H1 (cell line): ENCODE measurements around the gene ARRDC2. TPM values are rescaled to one million over a fixed set of nuclear protein-coding genes. Genes with fewer than 3 reads are reported as not detected.

Source experiments
- CTCF ChIA-PET: fragments of 300-600 bp; sonication (Branson Sonifier 250); formaldehyde crosslinking; loops from one replicate; lab custom pipeline; 2021; ENCODE audit not compliant: partially characterized antibody; lab: Charles Lee
- POLR2A ChIA-PET: fragments of 300-600 bp; sonication (Branson Sonifier 250); formaldehyde crosslinking; loops from one replicate; lab custom pipeline; 2021; ENCODE audit warnings: inconsistent platforms; ENCODE audit not compliant: partially characterized antibody; lab: Charles Lee
- DNase-seq, 2 experiments: peaks; one replicate each; pipeline versions ENCODE4 v3.0.0 to v3.0.0-alpha.2; 2010 to 2022; ENCODE audit warnings: low spot score in 2 of 2, low read depth in 1 of 2, mixed read lengths in 1 of 2
- FAIRE-seq: peaks from 2 replicates; lab custom pipeline; 2011; peaks lifted over from hg19 to GRCh38; lab: Jason Lieb, UNC
- H2AFZ ChIP-seq: 2 replicates; pipeline ENCODE4 v1.8.1; 2012; ENCODE audit warnings: low read length, inconsistent platforms
- H2AK5ac ChIP-seq: 2 replicates; pipeline ENCODE4 v1.6.1; 2013; ENCODE audit warnings: low read depth, low read length
- H2BK120ac ChIP-seq: replicated peaks from 2 replicates; pipeline ENCODE3; 2013; ENCODE audit warnings: low read depth, low read length, inconsistent platforms
- H2BK12ac ChIP-seq: 2 replicates; pipeline ENCODE4 v1.6.1; 2013; ENCODE audit warnings: low read depth, low read length
- H2BK15ac ChIP-seq: 2 replicates; pipeline ENCODE4 v1.6.1; 2013; ENCODE audit warnings: low read length
- H2BK20ac ChIP-seq: 2 replicates; pipeline ENCODE4 v1.6.1; 2013; ENCODE audit warnings: low read length
- H2BK5ac ChIP-seq: 2 replicates; pipeline ENCODE4 v1.6.1; 2013; ENCODE audit warnings: low read depth, low read length
- H3K14ac ChIP-seq: 2 replicates; pipeline ENCODE4 v1.6.1; 2013; ENCODE audit warnings: inconsistent platforms; ENCODE audit not compliant: insufficient read length
- H3K18ac ChIP-seq: 2 replicates; pipeline ENCODE4 v1.6.1; 2013; ENCODE audit warnings: low read length; ENCODE audit errors: extremely low read depth
- H3K23ac ChIP-seq: 2 replicates; pipeline ENCODE4 v1.6.1; 2013; ENCODE audit warnings: inconsistent platforms; ENCODE audit not compliant: insufficient read length
- H3K23me2 ChIP-seq: 2 replicates; pipeline ENCODE4 v1.6.1; 2013; ENCODE audit warnings: low read depth, low read length
- H3K27ac ChIP-seq: 2 replicates; pipeline ENCODE4 v1.6.1; 2011; ENCODE audit warnings: low read depth, low read length, inconsistent platforms
- H3K27me3 ChIP-seq, 4 experiments: replicated peaks in 1 of 4; 1 replicate in 1 of 4; 2 replicates in 3 of 4; pipeline versions ENCODE4 v1.6.1 to v1.8.1; 2011 to 2013; ENCODE audit warnings: low read length in 3 of 4, mild to moderate bottlenecking in 3 of 4, inconsistent platforms in 2 of 4, mixed read lengths in 2 of 4, moderate library complexity in 1 of 4; ENCODE audit not compliant: control insufficient read depth in 3 of 4, insufficient read depth in 3 of 4; ENCODE audit errors: extremely low read depth in 1 of 4
- H3K36me3 ChIP-seq, 4 experiments: 2 replicates each; pipeline versions ENCODE4 v1.6.1 to v1.8.1; 2011 to 2013; ENCODE audit warnings: mild to moderate bottlenecking in 4 of 4, low read length in 3 of 4, moderate library complexity in 2 of 4, control low read depth in 1 of 4, inconsistent platforms in 1 of 4; ENCODE audit not compliant: insufficient read depth in 4 of 4, control insufficient read depth in 2 of 4
- H3K4ac ChIP-seq: replicated peaks from 2 replicates; pipeline ENCODE3; 2013; ENCODE audit warnings: low read length, low read depth, mixed read lengths, inconsistent platforms; ENCODE audit not compliant: insufficient read length
- H3K4me1 ChIP-seq, 4 experiments: replicated peaks in 1 of 4; 1 replicate in 1 of 4; 2 replicates in 3 of 4; pipeline versions ENCODE4 v1.6.1 to v1.8.1; 2011 to 2013; ENCODE audit warnings: low read length in 3 of 4, inconsistent platforms in 2 of 4, mixed read lengths in 1 of 4; ENCODE audit not compliant: insufficient read depth in 4 of 4, control insufficient read depth in 3 of 4
- H3K4me2 ChIP-seq, 2 experiments: 2 replicates each; pipeline versions ENCODE4 v1.6.1 to v1.8.1; 2011 to 2013; ENCODE audit warnings: low read depth in 2 of 2, low read length in 2 of 2, control low read depth in 1 of 2, inconsistent platforms in 1 of 2, mild to moderate bottlenecking in 1 of 2; ENCODE audit not compliant: insufficient read depth in 1 of 2
- H3K4me3 ChIP-seq, 4 experiments: fragments of 200-600, 300-600 bp in 1 of 4; sonication (generic), shearing (Covaris generic), sonication (Bioruptor Twin) in 1 of 4; 2 replicates each; pipeline versions ENCODE4 v1.5.1 to v1.8.1; 2011 to 2016; ENCODE audit warnings: low read length in 4 of 4, low read depth in 3 of 4, control low read depth in 2 of 4, inconsistent platforms in 2 of 4, mild to moderate bottlenecking in 2 of 4, mixed read lengths in 1 of 4, moderate library complexity in 1 of 4; ENCODE audit not compliant: insufficient read depth in 2 of 4; ENCODE audit errors: extremely low read depth in 1 of 4
- H3K56ac ChIP-seq: replicated peaks from 2 replicates; pipeline ENCODE3; 2013; ENCODE audit warnings: low read depth, mild to moderate bottlenecking, mixed read lengths, low read length, inconsistent platforms; ENCODE audit not compliant: insufficient read length
- H3K79me1 ChIP-seq: 2 replicates; pipeline ENCODE4 v1.6.1; 2013; ENCODE audit warnings: low read depth, low read length, control low read depth
- H3K79me2 ChIP-seq, 2 experiments: 2 replicates each; pipeline versions ENCODE4 v1.6.1 to v1.8.1; 2012 to 2013; ENCODE audit warnings: low read length in 2 of 2, mild to moderate bottlenecking in 2 of 2, inconsistent platforms in 1 of 2; ENCODE audit not compliant: insufficient read depth in 2 of 2, control insufficient read depth in 1 of 2
- H3K9ac ChIP-seq, 4 experiments: replicated peaks in 1 of 4; 1 replicate in 1 of 4; 2 replicates in 3 of 4; pipeline versions ENCODE4 v1.6.1 to v1.8.1; 2011 to 2013; ENCODE audit warnings: low read depth in 3 of 4, low read length in 3 of 4, control low read depth in 2 of 4, mild to moderate bottlenecking in 2 of 4, moderate library complexity in 2 of 4, inconsistent platforms in 1 of 4; ENCODE audit errors: extremely low read depth in 1 of 4
- H3K9me3 ChIP-seq, 2 experiments: 2 replicates each; pipeline versions ENCODE4 v1.6.1 to v1.8.1; 2012 to 2013; ENCODE audit warnings: mild to moderate bottlenecking in 2 of 2, moderate library complexity in 2 of 2, control low read depth in 1 of 2, inconsistent platforms in 1 of 2, low read depth in 1 of 2, low read length in 1 of 2, mixed read lengths in 1 of 2; ENCODE audit not compliant: insufficient read depth in 2 of 2
- H4K20me1 ChIP-seq, 2 experiments: replicated peaks in 1 of 2; 2 replicates each; pipeline versions ENCODE3 to v1.8.1; 2011 to 2013; ENCODE audit warnings: inconsistent platforms in 2 of 2, low read length in 2 of 2, mild to moderate bottlenecking in 1 of 2; ENCODE audit not compliant: insufficient read depth in 2 of 2, control insufficient read depth in 1 of 2
- H4K5ac ChIP-seq: 2 replicates; pipeline ENCODE4 v1.6.1; 2013; ENCODE audit warnings: low read length, low read depth, mixed read lengths, inconsistent platforms; ENCODE audit not compliant: insufficient read length
- H4K8ac ChIP-seq: 2 replicates; pipeline ENCODE4 v1.8.0; 2013; ENCODE audit warnings: mild to moderate bottlenecking, moderate library complexity, low read length, inconsistent platforms; ENCODE audit not compliant: insufficient read depth; ENCODE audit errors: extremely low read depth
- H4K91ac ChIP-seq: replicated peaks from 2 replicates; pipeline ENCODE3; 2013; ENCODE audit warnings: low read length, mixed read lengths, inconsistent platforms; ENCODE audit not compliant: insufficient read length
- CBX8 ChIP-seq: fragments of 300-800, 300-1000 bp; sonication (generic); IDR thresholded peaks from 2 replicates; pipeline ENCODE4 v1.7.1; 2016; ENCODE audit warnings: low read depth, low read length, borderline replicate concordance
- CEBPB ChIP-seq: IDR thresholded peaks from 2 replicates; pipeline ENCODE4 v1.6.1; 2012; ENCODE audit warnings: low read depth, low read length
- CHD2 ChIP-seq: IDR thresholded peaks from 2 replicates; pipeline ENCODE4 v1.6.1; 2012; ENCODE audit warnings: low read length, improper control_type of control experiment
- CTBP2 ChIP-seq: IDR thresholded peaks from 2 replicates; pipeline ENCODE4 v1.7.0; 2011; ENCODE audit warnings: borderline replicate concordance, mild to moderate bottlenecking, moderate library complexity, mixed read lengths, low read length; ENCODE audit not compliant: insufficient read depth, insufficient read length
- EP300 ChIP-seq, 2 experiments: IDR thresholded peaks; 1 replicate in 1 of 2; 2 replicates in 1 of 2; pipeline ENCODE4 v1.6.1; 2011 to 2012; ENCODE audit warnings: low read depth in 2 of 2, low read length in 2 of 2, mild to moderate bottlenecking in 2 of 2, borderline replicate concordance in 1 of 2, inconsistent platforms in 1 of 2, moderate library complexity in 1 of 2
- HDAC6 ChIP-seq: IDR thresholded peaks from one replicate; pipeline ENCODE4 v1.7.1; 2012; ENCODE audit warnings: low read depth, mild to moderate bottlenecking, inconsistent platforms, low read length, moderate library complexity
- MAFK ChIP-seq: IDR thresholded peaks from 2 replicates; pipeline ENCODE4 v1.6.1; 2012; ENCODE audit warnings: low read depth, mild to moderate bottlenecking, improper control_type of control experiment, low read length
- RBBP5 ChIP-seq: IDR thresholded peaks from 2 replicates; pipeline ENCODE4 v1.7.1; 2012; ENCODE audit warnings: low read depth, mild to moderate bottlenecking, inconsistent platforms, low read length, moderate library complexity, borderline replicate concordance
- RFX5 ChIP-seq: IDR thresholded peaks from 2 replicates; pipeline ENCODE4 v1.6.1; 2011; ENCODE audit warnings: low read depth, low read length, improper control_type of control experiment, borderline replicate concordance
- SIN3A ChIP-seq, 2 experiments: IDR thresholded peaks in 1 of 2; conservative IDR thresholded peaks in 1 of 2; 2 replicates each; pipeline ENCODE4 v1.6.1; 2011 to 2012; ENCODE audit warnings: low read length in 2 of 2, improper control_type of control experiment in 1 of 2, low read depth in 1 of 2, mild to moderate bottlenecking in 1 of 2
- SP1 ChIP-seq: IDR thresholded peaks from 2 replicates; pipeline ENCODE4 v1.6.1; 2011; ENCODE audit warnings: low read depth, low read length
- SUZ12 ChIP-seq: fragments of 200-600 bp; sonication (generic); IDR thresholded peaks from 2 replicates; pipeline ENCODE4 v1.6.1; 2012; ENCODE audit warnings: mild to moderate bottlenecking, inconsistent platforms, low read length, moderate library complexity, mixed read lengths
- TCF12 ChIP-seq: IDR thresholded peaks from 2 replicates; pipeline ENCODE4 v1.6.1; 2011; ENCODE audit warnings: low read depth, mild to moderate bottlenecking, low read length
- TEAD4 ChIP-seq: IDR thresholded peaks from 2 replicates; pipeline ENCODE4 v1.6.1; 2012; ENCODE audit warnings: low read depth, low read length, inconsistent platforms, mixed read lengths
- WGBS, 2 experiments: shearing (Covaris generic) in 1 of 2; methylation state at CpG; one replicate each; pipeline versions ENCODE4 v1.1.6 to v1.1.7; 2013 to 2015; ENCODE audit warnings: low lambda C conversion rate in 2 of 2, mixed read lengths in 2 of 2, inconsistent platforms in 1 of 2, low coverage in 1 of 2, missing lambda C conversion rate in 1 of 2; ENCODE audit not compliant: insufficient replicate concordance in 2 of 2, insufficient coverage in 1 of 2, insufficient read length in 1 of 2; ENCODE audit errors: extremely low coverage in 1 of 2, missing lambda C conversion rate in 1 of 2; 5-methylcytosine and 5-hydroxymethylcytosine counted together
- polyA plus RNA-seq, 7 experiments: library from polyadenylated mRNA; depleted of rRNA in 3 of 7; stranded (reverse) in 5 of 7; unstranded in 2 of 7; fragments of >200 nt in 5 of 7; fragments of 200-250 nt in 2 of 7; gene quantifications; 1 replicate in 5 of 7; 2 replicates in 1 of 7; 4 replicates in 1 of 7; pipeline versions ENCODE4 v1.2.1 to v1.2.3, GENCODE V29; 2011 to 2013; ENCODE audit warnings: missing spikeins in 2 of 7, mixed read lengths in 2 of 7
- total RNA-seq: library from RNA; stranded (reverse); fragmentation: NEBNext Ultra II Directional; extraction: Animal tissue kit (Norgen Biotek cat#: 25700); gene quantifications from 2 replicates; pipeline ENCODE4 v1.2.1, GENCODE V29; 2021

The ARRDC2 gene
- total and polyA plus RNA-seq, 2 of the 8 experiments (the other 6 are each of a cell fraction or from before 2014, with no cell fraction given): 5.4 to 6.9 TPM

DNA sequence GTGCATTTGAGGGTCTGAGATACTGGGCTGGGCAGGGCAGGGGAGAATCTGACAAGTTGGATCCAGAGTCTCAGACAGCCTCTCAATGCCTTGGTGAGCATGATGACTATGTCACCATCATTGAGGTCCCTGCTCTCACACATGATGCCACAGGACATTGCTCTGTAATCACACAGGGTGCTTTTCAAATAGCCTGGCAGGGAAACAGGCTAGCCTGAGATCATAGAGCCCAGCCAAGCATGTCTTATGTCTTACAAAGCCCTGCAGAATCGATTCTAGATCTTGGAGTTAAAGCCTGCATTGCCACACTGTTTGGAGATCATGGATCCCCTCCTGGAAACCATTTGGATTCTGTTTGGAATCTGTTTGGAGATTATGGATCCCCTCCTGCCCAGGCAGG, 35.7 kb upstream of the ARRDC2 start:
- no peak overlapping the region for H2BK12ac ChIP-seq
- H3K4ac ChIP-seq: no peak overlapping the region
- no peak overlapping the region for H3K4me3 ChIP-seq
- no peaks in the 10 kb centered on the region for H3K9me3 ChIP-seq
- H2BK120ac ChIP-seq: no peak overlapping the region
- WGBS, 2 experiments: 78% methylated on average over 1 of the region's 1 CpG; no CpG with 5 or more reads in 1 of the 2 experiments
- no peak overlapping the region for H2AK5ac ChIP-seq
- H3K27ac ChIP-seq: no peak overlapping the region
- H2BK20ac ChIP-seq: no peak overlapping the region
- no peak overlapping the region for H4K91ac ChIP-seq
- peaks cover 2% of the 10 kb centered on the region for H3K23me2 ChIP-seq
- no peaks in the 10 kb centered on the region for H3K79me1 ChIP-seq
- no peaks in the 10 kb centered on the region for H3K79me2 ChIP-seq
- H3K56ac ChIP-seq: no peak overlapping the region
- H3K4me1 ChIP-seq: peaks cover 0 to 6% (median 4%) of the 10 kb centered on the region in 4 experiments; a peak in 4 of 7 replicates
- H2BK15ac ChIP-seq: no peak overlapping the region
- H3K9ac ChIP-seq: no peak overlapping the region
- H4K20me1 ChIP-seq: peaks cover 0 to 2% of the 10 kb centered on the region in 2 experiments
- H4K5ac ChIP-seq: no peak overlapping the region
- H4K8ac ChIP-seq: no peak overlapping the region
- FAIRE-seq (no peak), DNase-seq (no peak)
- peaks cover 0 to 7% (median 0%) of the 10 kb centered on the region in 4 experiments; a peak in 2 of 8 replicates for H3K36me3 ChIP-seq
- H3K4me2 ChIP-seq: no peak overlapping the region
- H2BK5ac ChIP-seq: no peak overlapping the region
- H3K14ac ChIP-seq: no peak overlapping the region
- ChIA-PET POLR2A (no interaction called here), CTCF (interaction anchor here (0.7 to 1.3 kb wide), 2 partner anchors 25 to 28 kb away, joined by 3 to 5 read pairs; no protein-coding TSS in a partner anchor)
- no peak overlapping the region for H3K23ac ChIP-seq
- peaks cover 0 to 1% (median under 1%) of the 10 kb centered on the region in 4 experiments; a peak in 1 of 7 replicates for H3K27me3 ChIP-seq
- H2AFZ ChIP-seq: no peak overlapping the region
- H3K18ac ChIP-seq: no peak overlapping the region
- TF ChIP-seq CBX8 (no peak), SP1 (no peak), TEAD4 (no peak), TCF12 (no peak), MAFK (no peak), CHD2 (no peak), CTBP2 (no peak), HDAC6 (no peak), EP300 (IDR thresholded peaks at IDR 0.05; ENCODE audit: borderline replicate concordance in 1 of 2, low read depth in 2 of 2, low read length in 2 of 2) (no peak), SUZ12 (no peak), RBBP5 (no peak), SIN3A (conservative IDR thresholded peaks at IDR 0.05 in 1 of 2, IDR thresholded peaks at IDR 0.05 in 1 of 2; ENCODE audit: low read depth in 1 of 2, low read length in 2 of 2) (no peak), RFX5 (no peak), CEBPB (no peak)
